Measurements from ENCODE around the gene SLIT1. TPM values are rescaled to one million over a fixed set of nuclear protein-coding genes. Genes with fewer than 3 reads are reported as not detected.
"Not testable (repeated sequence)": the region's sequence is repeated elsewhere in the genome, so short reads cannot be mapped to it uniquely, and the experiment has no call there.

The SLIT1 gene
- total RNA-seq, 4 donors from 2014 or later = 0.10 to 0.13 TPM; not detected in 2

DNA sequence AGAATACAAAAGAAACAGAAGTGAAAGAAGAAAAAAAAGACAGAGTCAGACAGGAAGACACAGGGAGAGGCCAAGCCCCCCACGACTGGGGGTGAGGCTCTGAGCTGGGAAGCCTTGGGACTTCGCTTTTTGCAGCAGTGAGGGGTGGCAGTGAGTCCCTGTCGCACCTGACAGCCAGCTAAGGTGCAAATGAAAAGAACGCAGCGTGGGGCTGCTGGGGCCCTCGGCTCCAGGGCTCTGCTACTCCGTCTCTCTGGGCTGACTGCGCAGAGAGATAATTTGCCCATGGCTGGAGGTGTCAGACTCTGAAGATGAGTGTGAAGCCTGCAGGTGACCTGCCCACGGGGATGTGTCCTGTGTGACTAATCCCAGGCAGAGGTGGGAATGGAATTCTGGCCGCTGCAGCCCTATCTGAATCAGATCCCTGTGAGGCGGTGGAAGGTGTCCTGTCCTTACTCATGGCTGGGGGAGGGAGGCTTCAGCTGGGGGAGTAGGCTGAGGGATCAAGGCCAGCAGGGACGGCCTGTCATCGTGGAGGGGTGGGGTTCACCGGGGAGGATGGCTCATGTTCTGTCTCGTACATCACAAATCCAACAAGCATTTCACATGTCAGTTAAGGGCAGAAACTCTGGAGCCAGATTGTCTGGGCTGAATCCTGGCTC lies 96.4 kb downstream of the SLIT1 start:
- DNase-seq (no peak), ATAC-seq (no peak)
- H3K36me3 ChIP-seq = no peaks in the 10 kb centered on the region
- no peaks in the 10 kb centered on the region for H3K27me3 ChIP-seq
- H3K4me3 ChIP-seq = no peak overlapping the region
- no peaks in the 10 kb centered on the region for H3K9me3 ChIP-seq
- TF ChIP-seq, protein P1, sequence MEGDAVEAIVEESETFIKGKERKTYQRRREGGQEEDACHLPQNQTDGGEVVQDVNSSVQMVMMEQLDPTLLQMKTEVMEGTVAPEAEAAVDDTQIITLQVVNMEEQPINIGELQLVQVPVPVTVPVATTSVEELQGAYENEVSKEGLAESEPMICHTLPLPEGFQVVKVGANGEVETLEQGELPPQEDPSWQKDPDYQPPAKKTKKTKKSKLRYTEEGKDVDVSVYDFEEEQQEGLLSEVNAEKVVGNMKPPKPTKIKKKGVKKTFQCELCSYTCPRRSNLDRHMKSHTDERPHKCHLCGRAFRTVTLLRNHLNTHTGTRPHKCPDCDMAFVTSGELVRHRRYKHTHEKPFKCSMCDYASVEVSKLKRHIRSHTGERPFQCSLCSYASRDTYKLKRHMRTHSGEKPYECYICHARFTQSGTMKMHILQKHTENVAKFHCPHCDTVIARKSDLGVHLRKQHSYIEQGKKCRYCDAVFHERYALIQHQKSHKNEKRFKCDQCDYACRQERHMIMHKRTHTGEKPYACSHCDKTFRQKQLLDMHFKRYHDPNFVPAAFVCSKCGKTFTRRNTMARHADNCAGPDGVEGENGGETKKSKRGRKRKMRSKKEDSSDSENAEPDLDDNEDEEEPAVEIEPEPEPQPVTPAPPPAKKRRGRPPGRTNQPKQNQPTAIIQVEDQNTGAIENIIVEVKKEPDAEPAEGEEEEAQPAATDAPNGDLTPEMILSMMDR (IDR thresholded peaks at IDR 0.05 in 4 of 5, conservative IDR thresholded peaks at IDR 0.05 in 1 of 5) = no peak
- TF ChIP-seq POLR2A (IDR thresholded peaks at IDR 0.05) = no peak
- H3K27ac ChIP-seq = no peak overlapping the region
- in situ Hi-C loops (cut with MboI; ENCODE audit: low sequenced_read_pairs in 4 of 4) = no loop called here
- intact Hi-C loops (cut with DNase I; ENCODE audit: low total_unique reads) = no loop called here
- no peaks in the 10 kb centered on the region for H3K4me1 ChIP-seq

DNA sequence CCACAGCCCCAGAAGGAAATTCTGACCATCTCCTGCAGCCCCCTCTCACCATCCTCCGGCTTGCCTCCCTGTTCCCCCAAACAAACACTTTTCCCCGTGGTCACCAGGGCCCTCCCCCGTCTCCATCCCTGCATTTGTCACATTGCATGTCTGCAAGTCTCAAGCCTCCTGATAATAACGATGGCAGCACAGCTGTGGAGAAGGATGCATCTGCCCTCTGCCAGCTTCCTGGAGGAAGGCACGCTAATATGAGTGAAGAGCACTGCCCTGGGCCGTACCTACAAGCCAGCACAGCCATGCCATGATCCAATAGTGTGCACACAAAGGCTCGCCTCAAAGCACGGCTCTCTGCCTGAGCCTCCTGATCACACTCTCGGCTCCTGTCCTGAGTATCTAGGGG lies 98.5 kb downstream of the SLIT1 start:
- Histone ChIP-seq H3K4me3 (no peak overlapping the region), H3K27me3 (no peaks in the 10 kb centered on the region), H3K36me3 (no peaks in the 10 kb centered on the region), H3K4me1 (no peaks in the 10 kb centered on the region), H3K27ac (no peak overlapping the region), H3K9me3 (no peaks in the 10 kb centered on the region)
- TF ChIP-seq, protein P1 (IDR thresholded peaks at IDR 0.05 in 4 of 5, conservative IDR thresholded peaks at IDR 0.05 in 1 of 5) = no peak
- TF ChIP-seq POLR2A (IDR thresholded peaks at IDR 0.05) = no peak
- in situ Hi-C loops (cut with MboI; ENCODE audit: low sequenced_read_pairs in 4 of 4) (no loop called here), intact Hi-C loops (cut with DNase I; ENCODE audit: low total_unique reads) (no loop called here)
- no peak for ATAC-seq
- DNase-seq = no peak

DNA sequence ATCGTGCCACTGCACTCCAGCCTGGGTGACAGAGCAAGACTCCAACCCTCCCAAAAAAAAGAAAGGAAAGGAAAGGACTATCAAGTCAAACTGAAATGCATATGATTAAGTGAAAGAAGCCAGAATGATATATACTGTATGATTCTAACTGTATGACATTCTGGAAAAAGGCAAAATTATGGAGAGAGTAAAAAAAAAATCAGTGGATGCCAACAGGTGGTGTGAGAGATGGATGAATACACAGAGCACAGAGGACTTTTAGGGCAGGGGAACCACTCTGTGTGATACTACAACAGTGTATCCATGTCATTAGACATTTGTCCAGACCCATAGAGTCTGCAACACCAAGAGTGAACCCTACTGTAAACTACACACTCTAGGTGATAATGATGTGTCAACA lies 99.2 kb downstream of the SLIT1 start:
- TF ChIP-seq, protein P1 (IDR thresholded peaks at IDR 0.05 in 4 of 5, conservative IDR thresholded peaks at IDR 0.05 in 1 of 5) = no peak
- TF ChIP-seq POLR2A (IDR thresholded peaks at IDR 0.05) = no peak
- Histone ChIP-seq H3K27me3 (no peaks in the 10 kb centered on the region), H3K4me1 (no peaks in the 10 kb centered on the region), H3K9me3 (no peaks in the 10 kb centered on the region), H3K27ac (no peak overlapping the region), H3K36me3 (no peaks in the 10 kb centered on the region), H3K4me3 (no peak overlapping the region)
- DNase-seq (no peak), ATAC-seq (no peak)
- in situ Hi-C loops (cut with MboI; ENCODE audit: low sequenced_read_pairs in 4 of 4) (no loop called here), intact Hi-C loops (cut with DNase I; ENCODE audit: low total_unique reads) (no loop called here)

DNA sequence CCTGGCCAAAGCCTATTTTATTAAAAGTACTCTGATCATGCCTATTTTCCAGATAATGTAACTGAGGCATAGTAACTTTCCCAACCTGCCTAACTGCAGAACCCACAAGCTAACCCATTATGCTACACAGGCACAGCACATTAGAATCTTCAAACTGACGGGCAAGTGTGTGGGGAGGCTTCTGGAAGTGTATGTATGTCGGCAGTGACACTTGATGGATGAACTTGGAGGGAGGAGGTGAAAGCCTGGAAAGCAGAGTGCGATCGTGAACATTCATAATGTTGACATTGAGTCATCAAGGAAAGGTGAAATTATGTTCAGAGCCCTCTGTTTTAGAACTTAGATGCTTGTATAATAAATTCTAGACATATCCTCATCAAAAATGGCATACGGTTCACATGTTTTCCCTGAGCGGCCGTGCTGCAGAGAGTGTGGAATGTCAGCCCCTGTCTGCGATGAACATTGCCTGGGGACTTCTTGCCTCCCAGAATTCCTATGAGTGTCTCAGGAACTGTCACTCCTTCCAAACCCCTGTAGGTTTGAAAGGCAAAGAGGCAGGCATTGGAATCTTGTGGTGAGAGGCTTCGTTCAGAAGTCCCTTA lies 102.4 kb downstream of the SLIT1 start:
- Histone ChIP-seq H3K27me3 (no peaks in the 10 kb centered on the region), H3K36me3 (no peaks in the 10 kb centered on the region), H3K4me3 (no peak overlapping the region), H3K27ac (no peak overlapping the region), H3K9me3 (no peaks in the 10 kb centered on the region), H3K4me1 (no peaks in the 10 kb centered on the region)
- in situ Hi-C loops (cut with MboI; ENCODE audit: low sequenced_read_pairs in 4 of 4) (no loop called here), intact Hi-C loops (cut with DNase I; ENCODE audit: low total_unique reads) (no loop called here)
- no peak for TF ChIP-seq POLR2A (IDR thresholded peaks at IDR 0.05)
- TF ChIP-seq, protein P1 (IDR thresholded peaks at IDR 0.05 in 4 of 5, conservative IDR thresholded peaks at IDR 0.05 in 1 of 5) = no peak
- no peak for DNase-seq
- no peak for ATAC-seq

DNA sequence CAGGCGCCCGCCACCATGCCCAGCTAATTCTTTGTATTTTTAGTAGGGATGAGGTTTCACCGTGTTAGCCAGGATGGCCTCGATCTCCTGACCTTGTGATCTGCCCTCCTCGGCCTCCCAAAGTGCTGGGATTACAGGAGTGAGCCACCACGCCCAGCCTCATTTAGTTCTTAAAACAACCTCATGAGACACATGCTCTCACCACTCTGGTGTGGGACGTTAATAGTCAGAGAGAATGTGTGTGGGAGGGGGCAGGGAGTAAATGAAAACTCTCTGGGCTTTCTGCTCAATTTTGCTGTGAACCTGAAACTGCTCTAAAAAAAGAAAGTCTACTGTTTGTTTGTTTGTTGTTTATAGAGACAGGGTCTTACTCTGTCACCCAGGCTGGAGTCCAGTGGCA lies 103.2 kb downstream of the SLIT1 start:
- H3K27ac ChIP-seq; H3K9me3 ChIP-seq; in situ Hi-C loops (cut with MboI; ENCODE audit: low sequenced_read_pairs in 4 of 4); intact Hi-C loops (cut with DNase I; ENCODE audit: low total_unique reads); H3K36me3 ChIP-seq; H3K27me3 ChIP-seq; H3K4me1 ChIP-seq; DNase-seq; ATAC-seq; H3K4me3 ChIP-seq: not testable (repeated sequence)
